ENCODE results near the gene PCDHA9.
"Not testable (repeated sequence)": the region's sequence is repeated elsewhere in the genome, so short reads cannot be mapped to it uniquely, and the experiment has no call there.

Gene PCDHA9

GRCh38 chr5:140875085-140876065 is 27.2 kb downstream of the PCDHA9 start, which contains the start of gene PCDHA12:
Gene PCDHA12 (plus strand): TSS chr5:140875308. CDS start chr5:140875473, 165 bp downstream.
- TF ChIP-seq JUND (IDR thresholded peaks at IDR 0.05; ENCODE audit: low read depth), result no peak
- DNase-seq (ENCODE audit: low read depth in 1 of 2, low spot score in 1 of 2), result peak in 1 of 2 experiments; percentile 18
- in situ Hi-C loops (cut with HindIII; ENCODE audit: low pct_unique_long_range_greater_than_20kb, low sequenced_read_pairs), result no loop called here

- DNase-seq (ENCODE audit: low read depth in 1 of 2, low spot score in 1 of 2); in situ Hi-C loops (cut with HindIII; ENCODE audit: low pct_unique_long_range_greater_than_20kb, low sequenced_read_pairs): not testable (repeated sequence)
Observed at GRCh38 chr5:140876541-140877261, 28.5 kb downstream of the PCDHA9 start.

GRCh38 chr5:140877262-140877581 is 29.0 kb downstream of the PCDHA9 start:
- no peak for DNase-seq (ENCODE audit: low read depth in 1 of 2, low spot score in 1 of 2)
- in situ Hi-C loops (cut with HindIII; ENCODE audit: low pct_unique_long_range_greater_than_20kb, low sequenced_read_pairs), result no loop called here

GRCh38 chr5:140881889-140882590 is 33.9 kb downstream of the PCDHA9 start, which contains the start of gene PCDHA13:
Gene PCDHA13 (plus strand): TSS chr5:140882124. CDS start chr5:140882269, 145 bp downstream.
- in situ Hi-C loops (cut with HindIII; ENCODE audit: low pct_unique_long_range_greater_than_20kb, low sequenced_read_pairs), result no loop called here
- no peak for TF ChIP-seq JUND (IDR thresholded peaks at IDR 0.05; ENCODE audit: low read depth)
- peak in 1 of 2 experiments; percentile 62 for DNase-seq (ENCODE audit: low read depth in 1 of 2, low spot score in 1 of 2)

More at GRCh38 chr5:140877262-140877581, 29.0 kb downstream of the PCDHA9 start:
- TF ChIP-seq JUND (IDR thresholded peaks at IDR 0.05; ENCODE audit: low read depth), result no peak

- in situ Hi-C loops (cut with HindIII; ENCODE audit: low pct_unique_long_range_greater_than_20kb, low sequenced_read_pairs), result no loop called here
- DNase-seq (ENCODE audit: low read depth in 1 of 2, low spot score in 1 of 2), result peak; percentile 54 to 75
- no peak for TF ChIP-seq JUND (IDR thresholded peaks at IDR 0.05; ENCODE audit: low read depth)
Observed at GRCh38 chr5:140882591-140882899, 34.4 kb downstream of the PCDHA9 start.

- in situ Hi-C loops (cut with HindIII; ENCODE audit: low pct_unique_long_range_greater_than_20kb, low sequenced_read_pairs), result no loop called here
- no peak for TF ChIP-seq JUND (IDR thresholded peaks at IDR 0.05; ENCODE audit: low read depth)
- DNase-seq (ENCODE audit: low read depth in 1 of 2, low spot score in 1 of 2), result no peak
Observed at GRCh38 chr5:140883373-140883772, 35.2 kb downstream of the PCDHA9 start.

- in situ Hi-C loops (cut with HindIII; ENCODE audit: low pct_unique_long_range_greater_than_20kb, low sequenced_read_pairs), result no loop called here
- TF ChIP-seq JUND (IDR thresholded peaks at IDR 0.05; ENCODE audit: low read depth), result no peak
- DNase-seq (ENCODE audit: low read depth in 1 of 2, low spot score in 1 of 2), result no peak
Observed at GRCh38 chr5:140883927-140884697, 35.9 kb downstream of the PCDHA9 start.

Measured in T47D (cell line).